Fibroblast of upper back skin (primary cell): ENCODE results near the gene ATG16L1.

Experiments used
- DNase-seq: peaks from one replicate; pipeline ENCODE4 v3.0.0-alpha.2; 2013

Gene ATG16L1

DNA sequence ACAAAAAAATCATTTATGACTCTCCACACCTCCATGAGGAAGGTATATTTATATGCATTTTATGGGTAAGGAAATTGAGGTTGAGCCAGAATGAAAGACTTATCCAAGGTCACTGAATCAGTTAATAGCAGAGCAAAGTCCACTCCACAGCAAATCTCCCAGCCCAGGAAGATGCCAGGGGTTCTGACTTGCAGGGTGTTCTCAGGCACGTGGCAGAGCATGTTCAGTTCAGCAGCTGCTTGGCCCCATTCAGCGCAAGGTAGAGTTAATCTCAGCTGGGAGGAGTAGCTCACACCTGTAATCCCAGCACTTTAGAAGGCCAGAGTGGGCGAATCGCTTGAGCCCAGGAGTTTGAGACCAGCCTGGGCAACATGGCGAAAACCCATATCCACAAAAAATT is 85.1 kb downstream of the ATG16L1 start:
- no peak for DNase-seq

DNA sequence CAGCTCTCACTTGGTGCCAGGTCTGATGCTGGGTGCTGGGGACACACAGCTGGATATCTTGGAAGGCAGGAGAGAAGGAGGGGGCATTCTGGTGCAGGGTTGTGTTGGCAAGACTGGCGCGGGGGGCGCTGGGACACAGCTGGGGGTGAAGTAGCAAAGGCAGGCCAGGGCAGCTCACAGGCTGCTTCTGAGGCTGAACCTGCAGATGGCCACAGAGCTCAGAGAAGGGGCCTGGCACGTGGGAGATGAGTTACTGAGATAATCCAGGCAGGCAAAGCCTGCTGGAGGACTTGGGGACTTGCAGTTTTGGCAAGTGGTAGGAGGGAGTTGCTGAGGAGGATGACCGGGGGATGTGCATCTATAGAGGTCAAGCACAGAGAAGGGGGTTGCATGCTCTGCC is 86.6 kb downstream of the ATG16L1 start:
- DNase-seq: no peak

DNA sequence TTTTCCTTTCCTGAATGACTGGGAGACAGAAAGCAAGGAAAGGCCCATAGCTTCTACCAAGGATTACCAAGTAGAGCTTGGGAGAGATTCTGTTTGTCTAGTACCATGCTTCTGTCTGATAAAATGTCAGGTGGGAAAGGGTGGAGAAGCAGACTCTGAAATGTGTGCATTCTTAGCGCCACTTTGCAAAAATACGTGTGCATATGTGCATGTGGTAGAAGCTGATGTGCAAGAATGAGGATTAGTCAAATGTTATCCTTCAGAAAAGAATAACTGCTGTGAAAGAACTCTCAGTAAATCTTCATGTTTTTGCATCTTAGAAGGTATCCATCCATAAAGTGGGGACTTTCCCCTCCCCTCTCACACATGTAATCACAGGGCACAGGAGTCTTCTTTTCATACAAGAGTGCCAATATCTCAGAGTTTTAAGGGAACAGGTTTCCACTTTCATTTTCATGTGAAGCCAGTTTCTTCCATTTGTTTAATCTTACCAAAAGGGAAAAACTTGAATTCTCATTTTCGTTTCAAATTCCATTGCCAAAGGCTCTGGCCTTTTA is 87.4 kb downstream of the ATG16L1 start:
- DNase-seq: no peak

DNA sequence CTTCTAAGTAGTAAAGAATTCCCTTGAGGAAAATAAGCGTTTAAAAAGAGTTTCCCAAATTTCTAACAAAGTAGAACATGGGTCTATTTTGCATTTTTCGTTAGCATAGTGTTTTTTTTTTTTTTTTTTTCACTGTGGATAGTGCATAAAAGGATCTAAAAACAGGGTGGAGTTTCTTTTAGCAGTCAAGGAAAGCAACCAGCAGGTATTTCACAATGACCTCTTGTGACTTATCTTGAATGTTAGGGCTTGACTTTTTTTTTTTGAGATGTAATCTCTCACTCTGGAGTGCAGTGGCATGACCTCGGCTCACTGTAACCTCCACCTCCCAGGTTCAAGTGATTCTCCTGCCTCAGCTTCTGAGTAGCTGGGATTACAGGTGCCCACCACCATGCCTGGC is 88.0 kb downstream of the ATG16L1 start:
- no peak for DNase-seq

DNA sequence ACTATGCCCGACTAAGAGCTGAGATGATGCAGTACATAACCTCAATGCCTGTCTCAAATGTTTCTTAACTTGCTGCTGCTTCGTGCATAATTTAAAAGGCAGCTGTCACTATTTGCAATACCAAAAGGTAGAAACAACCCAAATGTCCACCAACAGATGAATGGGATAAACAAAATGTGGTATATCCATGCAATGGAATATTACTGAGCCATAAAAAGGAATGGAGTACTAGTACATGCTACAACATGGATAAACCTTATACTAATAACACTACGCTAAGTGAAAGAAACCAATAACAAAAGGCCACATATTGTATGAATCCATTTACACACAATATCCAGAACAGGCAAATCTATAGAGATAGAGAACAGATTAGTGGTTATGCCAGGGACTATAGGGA is 89.8 kb downstream of the ATG16L1 start:
- DNase-seq: no peak

DNA sequence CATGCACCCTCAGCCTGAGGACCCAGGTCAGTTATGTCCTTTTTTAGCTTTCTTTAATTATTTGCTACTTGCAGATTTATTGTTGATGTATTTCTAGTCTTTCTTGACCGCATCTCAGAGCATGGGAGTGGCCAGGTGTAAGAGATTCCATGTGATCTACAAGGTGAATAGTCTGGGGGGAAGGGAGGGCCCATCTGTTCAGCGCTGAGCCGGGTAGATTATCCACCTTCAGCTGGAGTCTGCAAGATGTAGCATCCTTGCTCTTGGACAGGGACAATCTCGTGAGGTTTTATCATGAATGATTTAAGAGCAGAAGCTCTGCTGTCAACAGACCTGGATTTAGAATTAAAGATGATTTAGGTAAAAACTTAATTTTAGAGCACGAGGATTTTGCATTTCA is 90.8 kb downstream of the ATG16L1 start:
- no peak for DNase-seq

DNA sequence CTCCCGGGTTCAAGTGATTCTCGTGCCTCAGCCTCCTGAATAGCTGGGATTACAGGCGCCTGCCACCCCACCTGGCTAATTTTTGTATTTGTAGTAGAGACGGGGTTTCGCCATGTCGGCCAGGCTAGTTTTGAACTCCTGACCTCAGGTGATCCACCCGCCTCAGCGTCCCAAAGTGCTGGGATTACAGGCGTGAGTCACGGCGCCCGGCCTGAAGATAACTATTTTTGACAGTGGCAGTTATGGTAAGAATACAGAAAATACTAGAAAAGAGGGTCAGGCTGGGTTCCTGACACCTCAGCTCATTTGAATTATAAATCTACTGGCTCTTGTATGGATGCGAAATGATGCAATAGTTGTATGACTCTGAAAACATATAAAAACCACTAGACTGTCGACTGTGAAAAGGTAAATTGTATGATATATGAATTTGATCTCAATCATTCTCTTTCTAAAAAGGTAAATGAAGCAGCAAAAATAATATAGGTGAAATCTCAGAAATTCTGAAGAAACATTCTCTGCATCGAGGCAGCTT is 91.8 kb downstream of the ATG16L1 start:
- DNase-seq: no peak
